B cell (primary cell): ENCODE results near the gene URB1. TPM values are rescaled to one million over a fixed set of nuclear protein-coding genes. Genes with fewer than 3 reads are reported as not detected.

Source experiments
- ATAC-seq: fragments of 200-7000 bp; cut with Tn5 transposase; one replicate; pipeline ENCODE4 v1.10.0; 2021; ENCODE audit warnings: low read depth, mild to moderate bottlenecking, moderate number of reproducible peaks, moderate library complexity
- CTCF ChIA-PET: fragments of 350-600 bp; sonication (Branson Sonifier 250); formaldehyde crosslinking; loops from one replicate; lab custom pipeline; 2021; ENCODE audit warnings: antibody characterized with exemption, inconsistent platforms; lab: Charles Lee
- POLR2A ChIA-PET: fragments of 350-600 bp; sonication (Branson Sonifier 250); formaldehyde crosslinking; loops from one replicate; lab custom pipeline; 2021; ENCODE audit warnings: antibody characterized with exemption; lab: Charles Lee
- DNase-seq: peaks from one replicate; pipeline ENCODE4 v3.0.0; 2013
- H2AFZ ChIP-seq: 2 replicates; pipeline ENCODE4 v1.6.1; 2012; ENCODE audit warnings: mild to moderate bottlenecking, low read depth, low read length; ENCODE audit not compliant: insufficient read depth, poor library complexity, severe bottlenecking
- H3K27ac ChIP-seq, 2 donors: 1 replicate in 1 of 2; 2 replicates in 1 of 2; pipeline ENCODE4 v1.5.1; 2012 to 2013; ENCODE audit warnings: low read length in 2 of 2, mild to moderate bottlenecking in 2 of 2, moderate library complexity in 1 of 2
- H3K27me3 ChIP-seq, 4 experiments: fragments of 200-600 bp in 1 of 4; sonication (generic) in 1 of 4; replicated peaks in 1 of 4; 1 replicate in 2 of 4; 2 replicates in 2 of 4; pipeline versions ENCODE4 v1.6.1 to v1.7.0; 2013 to 2016; ENCODE audit warnings: low read length in 3 of 4, mild to moderate bottlenecking in 2 of 4, mixed read lengths in 1 of 4, moderate library complexity in 1 of 4; ENCODE audit not compliant: insufficient read depth in 4 of 4, control insufficient read depth in 3 of 4; ENCODE audit errors: control extremely low read depth in 1 of 4
- H3K36me3 ChIP-seq, 2 experiments: replicated peaks in 1 of 2; 1 replicate in 1 of 2; 2 replicates in 1 of 2; pipeline versions ENCODE4 v1.6.1 to v1.7.1; 2013; ENCODE audit warnings: low read length in 1 of 2; ENCODE audit not compliant: insufficient read depth in 2 of 2, control insufficient read depth in 1 of 2; ENCODE audit errors: control extremely low read depth in 1 of 2, extremely low read depth in 1 of 2
- H3K4me1 ChIP-seq, 2 donors: fragments of 200-600 bp in 1 of 2; sonication (generic) in 1 of 2; 1 replicate in 1 of 2; 2 replicates in 1 of 2; pipeline versions ENCODE4 v1.5.1 to v1.6.1; 2013 to 2017; ENCODE audit warnings: low read length in 2 of 2; ENCODE audit not compliant: control insufficient read depth in 2 of 2, insufficient read depth in 2 of 2
- H3K4me2 ChIP-seq: replicated peaks from 2 replicates; pipeline ENCODE3; 2012; ENCODE audit warnings: mild to moderate bottlenecking, low read depth, low read length; ENCODE audit not compliant: poor library complexity, severe bottlenecking
- H3K4me3 ChIP-seq, 5 experiments: fragments of 200-600 bp in 1 of 5; sonication (generic) in 1 of 5; 1 replicate in 3 of 5; 2 replicates in 2 of 5; pipeline versions ENCODE4 v1.5.1 to v1.7.0; 2011 to 2016; ENCODE audit warnings: low read length in 4 of 5, mild to moderate bottlenecking in 4 of 5, low read depth in 2 of 5, control low read depth in 1 of 5, moderate library complexity in 1 of 5; ENCODE audit not compliant: insufficient read depth in 1 of 5; ENCODE audit errors: control extremely low read depth in 1 of 5, extremely low read depth in 1 of 5
- H3K79me2 ChIP-seq: fragments of 200-600 bp; sonication (generic); one replicate; pipeline ENCODE4 v1.6.0; 2016; ENCODE audit warnings: low read length; ENCODE audit not compliant: control insufficient read depth, insufficient read depth
- H3K9ac ChIP-seq: fragments of 200-600 bp; sonication (generic); 2 replicates; pipeline ENCODE4 v1.6.1; 2017; ENCODE audit warnings: mild to moderate bottlenecking, low read length, moderate library complexity
- H3K9me3 ChIP-seq, 3 donors: one replicate each; pipeline versions ENCODE4 v1.6.1 to v1.7.1; 2013; ENCODE audit warnings: low read length in 2 of 3; ENCODE audit not compliant: control insufficient read depth in 2 of 3, insufficient read depth in 1 of 3; ENCODE audit errors: control extremely low read depth in 1 of 3
- H4K20me1 ChIP-seq: 2 replicates; pipeline ENCODE4 v1.6.0; 2012; ENCODE audit warnings: mild to moderate bottlenecking, low read length; ENCODE audit not compliant: insufficient read depth, control insufficient read depth, poor library complexity, severe bottlenecking
- H3K27ac Mint-ChIP-seq: one replicate; pipeline ENCODE4 v1.8.0; 2021; ENCODE audit warnings: mixed read lengths
- H3K27me3 Mint-ChIP-seq: one replicate; pipeline ENCODE4 v1.8.0; 2021; ENCODE audit warnings: mixed read lengths
- H3K4me1 Mint-ChIP-seq: one replicate; pipeline ENCODE4 v1.8.0; 2021; ENCODE audit warnings: mixed read lengths
- H3K4me3 Mint-ChIP-seq: one replicate; pipeline ENCODE4 v1.8.0; 2021; ENCODE audit warnings: mixed read lengths
- H3K9me3 Mint-ChIP-seq: one replicate; pipeline ENCODE4 v1.8.0; 2022; ENCODE audit warnings: mixed read lengths; ENCODE audit not compliant: insufficient read depth
- CTCF ChIP-seq: fragments of 200-600 bp; IDR thresholded peaks from one replicate; pipeline ENCODE4 v1.8.0; 2022; ENCODE audit warnings: antibody characterized with exemption, mild to moderate bottlenecking
- EZH2 ChIP-seq: IDR thresholded peaks from 2 replicates; pipeline ENCODE4 v1.6.1; 2012; ENCODE audit warnings: borderline replicate concordance, low read depth, mild to moderate bottlenecking, moderate library complexity, low read length; ENCODE audit not compliant: insufficient read depth, poor library complexity, severe bottlenecking
- WGBS: methylation state at CpG from one replicate; pipeline ENCODE4 v1.1.5; 2013; ENCODE audit warnings: missing lambda C conversion rate; ENCODE audit not compliant: insufficient coverage; 5-methylcytosine and 5-hydroxymethylcytosine counted together
- intact Hi-C: fragments of 100-400 bp; cut with micrococcal nuclease; formaldehyde crosslinking; loops from one replicate; pipeline ENCODE4 v1.10.0; 2022
- polyA plus RNA-seq: library from polyadenylated mRNA; depleted of rRNA; stranded (reverse); fragments of >200 nt; gene quantifications from 2 replicates; pipeline ENCODE4 v1.2.3, GENCODE V29; 2012
- total RNA-seq, 2 donors: library from RNA; stranded (reverse); fragments of 120-200 nt in 1 of 2; gene quantifications; 1 replicate in 1 of 2; 2 replicates in 1 of 2; pipeline versions ENCODE4 v1.2.3 to v1.2.4, GENCODE V29; 2013 to 2022

URB1 gene
- total and polyA plus RNA-seq, 2 donors (not counting 1 experiment from before 2014, with no cell fraction given): 4.7 to 15.2 TPM

GRCh38 chr21:32366191-32366590 lies 26.6 kb downstream of the URB1 start:
- no peaks in the 10 kb centered on the region for H3K9me3 ChIP-seq
- ATAC-seq (no peak), DNase-seq (no peak)
- no peak overlapping the region for H3K4me2 ChIP-seq
- Mint-ChIP-seq H3K4me3 (no peak overlapping the region), H3K27ac (no peak overlapping the region), H3K27me3 (no peaks in the 10 kb centered on the region), H3K4me1 (no peaks in the 10 kb centered on the region), H3K9me3 (no peaks in the 10 kb centered on the region)
- ChIA-PET POLR2A (no interaction called here), CTCF (no interaction called here)
- no peaks in the 10 kb centered on the region for H3K27me3 ChIP-seq
- TF ChIP-seq EZH2 (no peak), CTCF (no peak)
- H3K36me3 ChIP-seq: peaks cover 0 to 76% of the 10 kb centered on the region in 2 experiments
- WGBS: 90% methylated on average over 4 of the region's 4 CpGs
- H2AFZ ChIP-seq: no peak overlapping the region
- H3K4me3 ChIP-seq: no peak overlapping the region
- intact Hi-C loops: no loop called here
- no peaks in the 10 kb centered on the region for H3K79me2 ChIP-seq
- H3K27ac ChIP-seq: no peak overlapping the region
- H3K9ac ChIP-seq: no peak overlapping the region
- H3K4me1 ChIP-seq: no peaks in the 10 kb centered on the region
- H4K20me1 ChIP-seq: no peaks in the 10 kb centered on the region

GRCh38 chr21:32364796-32365195 lies 28.0 kb downstream of the URB1 start:
- no peaks in the 10 kb centered on the region for H3K79me2 ChIP-seq
- no peaks in the 10 kb centered on the region for H3K27me3 ChIP-seq
- CTCF ChIA-PET: interaction anchor here (1.1 kb wide), 1 partner anchor 407 kb away, joined by 3 read pairs; the partner anchor contains the start of gene PAXBP1
- H3K27ac ChIP-seq: no peak overlapping the region
- Mint-ChIP-seq H3K9me3 (no peaks in the 10 kb centered on the region), H3K4me3 (no peak overlapping the region), H3K27ac (no peak overlapping the region), H3K27me3 (no peaks in the 10 kb centered on the region), H3K4me1 (no peaks in the 10 kb centered on the region)
- TF ChIP-seq CTCF (no peak), EZH2 (no peak)
- DNase-seq (no peak), ATAC-seq (no peak)
- POLR2A ChIA-PET: no interaction called here
- H3K4me2 ChIP-seq: no peak overlapping the region
- H3K4me1 ChIP-seq: no peaks in the 10 kb centered on the region
- no peaks in the 10 kb centered on the region for H3K9me3 ChIP-seq
- no peak overlapping the region for H2AFZ ChIP-seq
- no peaks in the 10 kb centered on the region for H4K20me1 ChIP-seq
- intact Hi-C loops: no loop called here
- WGBS: 100% methylated on average over 2 of the region's 4 CpGs
- H3K4me3 ChIP-seq: no peak overlapping the region
- peaks cover 0 to 84% of the 10 kb centered on the region in 2 experiments for H3K36me3 ChIP-seq
- H3K9ac ChIP-seq: no peak overlapping the region
